Mesendoderm (in vitro differentiated cells): Measurements from ENCODE around the gene MTA1.

ENCODE experiments used
- DNase-seq: peaks from one replicate; pipeline ENCODE4 v3.0.0; 2013
- H2AK5ac ChIP-seq: 2 replicates; pipeline ENCODE4 v1.6.1; 2013; ENCODE audit warnings: low read length, inconsistent platforms
- H2BK120ac ChIP-seq: 2 replicates; pipeline ENCODE4 v1.6.1; 2013; ENCODE audit warnings: low read depth, mild to moderate bottlenecking, low read length, moderate library complexity, mixed read lengths
- H2BK15ac ChIP-seq: replicated peaks from 2 replicates; pipeline ENCODE4 v1.6.1; 2013; ENCODE audit warnings: low read depth, mild to moderate bottlenecking, moderate library complexity
- H2BK5ac ChIP-seq: 2 replicates; pipeline ENCODE4 v1.6.1; 2013; ENCODE audit warnings: low read length, inconsistent platforms
- H3K18ac ChIP-seq: 2 replicates; pipeline ENCODE4 v1.6.1; 2013; ENCODE audit warnings: mild to moderate bottlenecking, low read length, mixed read lengths
- H3K23ac ChIP-seq: one replicate; pipeline ENCODE4 v1.6.1; 2013; ENCODE audit warnings: low read length
- H3K27ac ChIP-seq: 2 replicates; pipeline ENCODE4 v1.5.1; 2013; ENCODE audit warnings: low read depth, mild to moderate bottlenecking, inconsistent platforms, low read length, moderate library complexity
- H3K27me3 ChIP-seq: 2 replicates; pipeline ENCODE4 v1.6.1; 2013; ENCODE audit warnings: low read length, control low read depth, mild to moderate bottlenecking, inconsistent platforms; ENCODE audit not compliant: insufficient read depth, poor library complexity
- H3K36me3 ChIP-seq: 2 replicates; pipeline ENCODE4 v1.6.1; 2013; ENCODE audit warnings: low read length, inconsistent platforms; ENCODE audit not compliant: control insufficient read depth, insufficient read depth
- H3K4ac ChIP-seq: one replicate; pipeline ENCODE4 v1.6.1; 2013; ENCODE audit warnings: low read depth, mild to moderate bottlenecking, low read length, moderate library complexity
- H3K4me1 ChIP-seq: 2 replicates; pipeline ENCODE4 v1.6.1; 2013; ENCODE audit warnings: low read depth, low read length, inconsistent platforms; ENCODE audit not compliant: control insufficient read depth
- H3K4me2 ChIP-seq: 2 replicates; pipeline ENCODE4 v1.6.1; 2013; ENCODE audit warnings: low read length
- H3K4me3 ChIP-seq: 2 replicates; pipeline ENCODE4 v1.5.1; 2013; ENCODE audit warnings: mild to moderate bottlenecking, low read length
- H3K56ac ChIP-seq: one replicate; pipeline ENCODE4 v1.6.1; 2013; ENCODE audit warnings: low read length
- H3K79me1 ChIP-seq: 2 replicates; pipeline ENCODE4 v1.6.1; 2013; ENCODE audit warnings: low read length, inconsistent platforms
- H3K79me2 ChIP-seq: 2 replicates; pipeline ENCODE4 v1.6.1; 2013; ENCODE audit warnings: mild to moderate bottlenecking, low read length; ENCODE audit not compliant: control insufficient read depth, insufficient read depth
- H3K9ac ChIP-seq: 2 replicates; pipeline ENCODE4 v1.6.1; 2013; ENCODE audit warnings: low read length, inconsistent platforms
- H4K5ac ChIP-seq: one replicate; pipeline ENCODE4 v1.6.1; 2013; ENCODE audit warnings: low read length
- H4K8ac ChIP-seq: one replicate; pipeline ENCODE4 v1.6.1; 2013; ENCODE audit warnings: low read depth, mild to moderate bottlenecking, control low read depth, low read length, moderate library complexity
- WGBS: extraction: QIAGEN DNeasy Blood & Tissue Kit; methylation state at CpG from one replicate; pipeline ENCODE4 v1.1.7; 2013; ENCODE audit warnings: low lambda C conversion rate, missing lambda C conversion rate; ENCODE audit not compliant: insufficient coverage; ENCODE audit errors: extremely low coverage; 5-methylcytosine and 5-hydroxymethylcytosine counted together

MTA1 gene

DNA sequence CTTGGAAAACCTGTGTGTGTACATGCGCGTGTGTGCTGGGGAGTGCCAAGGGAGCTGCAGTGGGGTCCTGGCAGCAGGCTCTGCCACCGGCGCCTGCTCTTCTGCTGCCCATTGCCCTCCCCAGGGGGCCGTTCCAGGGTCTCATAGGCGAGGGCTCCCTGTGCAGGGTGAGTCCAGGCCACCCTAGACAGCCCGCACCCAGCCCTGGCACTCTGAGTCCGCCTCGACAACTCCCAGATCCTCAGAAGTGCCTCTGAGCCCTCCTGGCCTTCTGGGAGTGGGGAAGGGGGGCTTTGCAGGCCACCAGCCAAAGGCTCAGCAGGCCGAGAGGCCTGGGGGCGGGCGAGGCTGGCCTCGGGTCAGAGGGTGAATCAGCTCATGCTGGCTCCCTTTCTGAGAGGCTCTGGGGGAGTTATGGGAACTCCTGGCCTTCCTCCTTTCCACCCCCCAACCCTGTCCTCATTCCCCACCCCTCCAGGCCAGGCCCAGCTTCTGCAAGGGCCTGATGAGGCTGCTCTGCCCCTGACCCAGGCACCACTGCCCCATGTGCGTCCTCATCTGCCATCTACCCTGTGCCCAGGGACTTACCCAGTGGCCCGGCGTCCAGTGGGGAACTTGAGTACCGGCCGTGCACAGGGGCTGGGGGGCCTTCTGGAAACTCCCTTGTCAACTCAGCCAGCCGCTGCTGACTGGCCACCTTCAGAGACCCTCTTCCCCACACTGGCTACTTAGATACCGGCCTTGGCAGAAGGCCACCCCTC lies 69.3 kb downstream of the MTA1 start:
- Histone ChIP-seq H2BK120ac (no peak overlapping the region), H3K79me2 (no peaks in the 10 kb centered on the region), H2AK5ac (no peak overlapping the region), H4K5ac (no peak overlapping the region), H3K79me1 (no peaks in the 10 kb centered on the region), H3K23ac (no peak overlapping the region), H3K4me3 (no peak overlapping the region), H3K4ac (no peak overlapping the region), H3K9ac (no peak overlapping the region), H3K4me1 (no peaks in the 10 kb centered on the region), H3K4me2 (no peak overlapping the region), H2BK5ac (no peak overlapping the region), H3K36me3 (no peaks in the 10 kb centered on the region), H3K18ac (no peak overlapping the region), H2BK15ac (no peak overlapping the region), H3K56ac (no peak overlapping the region), H4K8ac (no peak overlapping the region), H3K27ac (no peak overlapping the region), H3K27me3 (peaks cover 8% of the 10 kb centered on the region)
- no CpG with 5 or more reads among the region's 20 CpGs for WGBS
- DNase-seq: no peak

DNA sequence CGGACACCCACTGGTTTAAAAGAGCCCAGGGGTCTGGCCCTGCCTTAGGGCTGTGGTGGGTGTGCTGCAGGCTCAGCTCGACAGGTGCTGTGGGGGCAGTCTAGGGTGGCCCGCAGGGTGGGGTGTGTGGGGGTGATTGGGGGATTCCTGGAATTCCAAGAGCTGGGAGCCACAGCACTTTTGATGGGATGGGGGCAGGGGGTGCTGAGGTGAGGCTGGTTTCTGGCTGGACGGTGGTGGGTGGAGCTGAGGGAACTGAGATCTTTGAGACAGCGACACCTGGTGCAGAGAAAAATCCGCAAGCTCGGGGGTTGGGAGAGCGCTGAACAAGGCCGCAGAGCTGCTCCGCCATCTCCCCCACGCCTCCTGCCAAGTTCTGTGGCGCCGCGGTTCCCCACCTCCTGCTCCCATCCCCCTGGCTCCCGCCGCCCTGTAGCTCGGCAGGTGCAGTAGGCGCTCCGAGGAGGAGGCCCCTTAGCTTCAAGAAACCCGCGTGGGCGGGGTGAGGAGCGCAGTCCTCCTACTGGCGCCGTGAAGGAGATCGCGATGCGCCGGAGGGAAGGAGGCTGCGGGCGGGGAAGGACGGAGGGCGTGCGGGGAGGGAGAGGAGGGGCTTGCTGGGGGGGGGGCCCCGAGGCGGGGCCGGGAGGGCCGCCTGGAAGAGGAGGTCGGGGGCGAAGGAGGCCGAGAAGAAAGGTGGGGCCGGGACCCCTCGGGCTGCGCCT lies 70.1 kb downstream of the MTA1 start:
- H3K4me2 ChIP-seq: peak overlapping the region; percentile 87
- DNase-seq: peak; percentile 95
- no peak overlapping the region for H3K4me3 ChIP-seq
- no peak overlapping the region for H4K5ac ChIP-seq
- no peak overlapping the region for H2AK5ac ChIP-seq
- peak overlapping the region; percentile 64 for H3K18ac ChIP-seq
- H3K79me1 ChIP-seq: no peaks in the 10 kb centered on the region
- H3K56ac ChIP-seq: peak overlapping the region; percentile 85
- H2BK5ac ChIP-seq: no peak overlapping the region
- no peak overlapping the region for H2BK120ac ChIP-seq
- H3K9ac ChIP-seq: peak overlapping the region; percentile 77
- no peaks in the 10 kb centered on the region for H3K4me1 ChIP-seq
- H3K4ac ChIP-seq: peak overlapping the region; percentile 4
- no peak overlapping the region for H2BK15ac ChIP-seq
- H3K36me3 ChIP-seq: no peaks in the 10 kb centered on the region
- H3K79me2 ChIP-seq: no peaks in the 10 kb centered on the region
- H3K27me3 ChIP-seq: peaks cover 8% of the 10 kb centered on the region
- no peak overlapping the region for H3K23ac ChIP-seq
- no CpG with 5 or more reads among the region's 44 CpGs for WGBS
- H3K27ac ChIP-seq: no peak overlapping the region
- H4K8ac ChIP-seq: no peak overlapping the region

DNA sequence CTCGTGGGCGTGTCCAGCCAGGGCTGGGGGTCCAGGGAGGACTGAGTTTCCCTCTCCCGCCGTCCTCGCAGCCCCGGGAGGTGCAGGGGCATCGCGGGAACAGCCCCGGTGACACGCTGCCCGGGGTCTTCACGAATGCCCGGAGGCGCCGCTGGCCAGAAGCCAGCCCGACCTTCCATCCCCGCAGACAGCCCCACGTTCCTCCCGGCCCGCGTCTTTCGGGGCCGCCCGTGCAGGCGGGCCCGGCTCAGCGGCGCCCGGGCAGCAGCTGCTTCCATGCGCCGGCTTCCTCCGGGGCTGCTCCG lies 70.6 kb downstream of the MTA1 start:
- no peaks in the 10 kb centered on the region for H3K79me2 ChIP-seq
- H3K18ac ChIP-seq: peak overlapping the region; percentile 64
- H3K27ac ChIP-seq: peak overlapping the region; percentile 72
- H3K4ac ChIP-seq: peak overlapping the region; percentile 4
- H4K5ac ChIP-seq: no peak overlapping the region
- no peaks in the 10 kb centered on the region for H3K36me3 ChIP-seq
- peaks cover 8% of the 10 kb centered on the region for H3K27me3 ChIP-seq
- no peaks in the 10 kb centered on the region for H3K4me1 ChIP-seq
- peak overlapping the region; percentile 85 for H3K56ac ChIP-seq
- no peak overlapping the region for H2BK15ac ChIP-seq
- no peaks in the 10 kb centered on the region for H3K79me1 ChIP-seq
- H4K8ac ChIP-seq: peak overlapping the region; percentile 59
- H3K4me3 ChIP-seq: no peak overlapping the region
- H2BK120ac ChIP-seq: no peak overlapping the region
- H2AK5ac ChIP-seq: no peak overlapping the region
- no peak overlapping the region for H3K23ac ChIP-seq
- H3K9ac ChIP-seq: peak overlapping the region; percentile 77
- WGBS: no CpG with 5 or more reads among the region's 33 CpGs
- DNase-seq: no peak
- H3K4me2 ChIP-seq: peak overlapping the region; percentile 77
- no peak overlapping the region for H2BK5ac ChIP-seq

DNA sequence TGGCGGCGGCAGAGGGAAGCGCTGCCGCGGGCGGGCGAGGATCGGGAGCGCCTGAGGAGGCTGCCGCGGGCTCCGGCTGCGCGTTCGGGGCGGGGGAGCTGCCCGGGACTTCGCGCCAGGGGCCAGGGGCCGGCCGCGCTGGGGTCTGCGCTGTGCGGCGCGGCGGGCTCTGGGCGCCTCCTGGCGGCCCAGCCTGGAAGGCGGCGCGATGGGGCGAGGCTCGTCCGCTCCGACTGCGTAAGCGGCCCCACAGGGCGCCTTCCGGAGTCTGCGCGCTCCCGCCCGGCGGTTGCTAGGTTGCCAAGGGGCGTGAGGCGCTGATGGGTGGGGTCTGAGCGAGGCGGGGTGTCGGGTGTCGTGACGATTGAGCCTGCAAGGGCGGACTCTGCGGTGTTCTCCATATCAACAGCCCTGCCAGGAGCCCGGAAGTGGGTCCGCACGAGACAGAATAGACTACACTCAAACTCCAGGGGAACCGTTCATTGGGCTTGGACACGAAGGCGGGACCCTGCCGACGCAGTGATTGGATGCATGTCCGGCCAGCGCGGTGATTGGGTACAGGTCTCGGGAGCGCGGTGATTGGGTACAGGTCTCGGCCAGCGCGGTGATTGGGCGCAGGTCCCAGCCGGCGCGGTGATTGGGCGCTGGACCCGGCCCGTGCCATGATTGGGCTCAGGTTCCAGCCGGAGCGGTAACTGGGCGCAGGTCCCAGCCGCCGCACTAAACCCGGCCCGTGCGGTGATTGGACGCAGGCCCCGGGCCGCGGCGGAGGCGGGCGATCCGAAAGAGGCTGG lies 71.1 kb downstream of the MTA1 start, which contains the start of gene TEDC1:
Gene TEDC1, plus strand, starts transcription at position 675 of the 794 bp plus-strand sequence. CDS start 130 bp downstream, outside the sequence.
- no CpG with 5 or more reads among the region's 94 CpGs for WGBS
- Histone ChIP-seq H2BK120ac (no peak within 1 kb of the TSS), H2BK5ac (no peak within 1 kb of the TSS), H3K27me3 (peaks cover 8% of the 10 kb centered on the region), H4K5ac (no peak within 1 kb of the TSS), H3K4me1 (no peaks in the 10 kb centered on the region), H3K56ac (peak within 1 kb of the TSS; percentile 85), H2AK5ac (no peak within 1 kb of the TSS), H3K23ac (no peak within 1 kb of the TSS), H3K4me2 (peak within 1 kb of the TSS; percentile 77), H3K79me1 (no peaks in the 10 kb centered on the region), H3K4ac (peak within 1 kb of the TSS; percentile 4), H3K4me3 (peak within 1 kb of the TSS; percentile 27), H2BK15ac (no peak within 1 kb of the TSS), H3K18ac (peak within 1 kb of the TSS; percentile 64), H3K27ac (peak within 1 kb of the TSS; percentile 72), H3K79me2 (no peaks in the 10 kb centered on the region), H3K36me3 (no peaks in the 10 kb centered on the region), H3K9ac (peak within 1 kb of the TSS; percentile 77), H4K8ac (peak within 1 kb of the TSS; percentile 59)
- DNase-seq: peak; percentile 100

DNA sequence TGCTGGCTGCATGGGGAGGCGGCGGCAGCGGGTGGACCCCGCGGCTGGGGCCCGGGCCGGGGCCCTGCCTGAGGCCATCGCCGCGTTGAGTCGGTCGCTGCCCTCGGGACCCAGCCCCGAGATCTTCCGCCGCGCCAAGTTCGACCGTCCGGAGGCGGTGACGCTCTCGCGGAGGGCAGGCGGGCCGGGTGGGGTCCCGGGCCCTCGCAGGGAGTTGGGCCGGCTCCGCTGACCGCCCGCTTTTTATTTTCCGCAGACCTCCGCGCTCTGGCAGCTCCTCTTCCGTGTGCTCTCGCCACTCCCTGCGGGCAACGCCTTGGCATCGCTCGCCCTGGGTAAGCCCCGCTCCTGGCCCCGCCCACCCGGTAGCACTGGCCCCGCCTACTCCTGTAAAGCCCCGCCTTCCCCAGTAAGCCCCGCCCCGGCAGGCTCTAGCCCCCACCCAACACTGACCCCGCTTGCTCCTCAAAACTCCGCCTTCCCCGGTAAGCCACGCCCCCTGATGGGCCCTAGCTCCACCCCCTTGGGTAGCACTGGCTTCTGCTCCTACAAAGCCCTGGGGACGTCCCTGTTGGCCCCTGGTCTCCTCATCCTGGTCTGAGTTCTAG lies 71.8 kb downstream of the MTA1 start:
- H3K79me1 ChIP-seq: no peaks in the 10 kb centered on the region
- H4K8ac ChIP-seq: no peak overlapping the region
- no peak overlapping the region for H3K23ac ChIP-seq
- H2AK5ac ChIP-seq: no peak overlapping the region
- no peaks in the 10 kb centered on the region for H3K4me1 ChIP-seq
- H3K36me3 ChIP-seq: no peaks in the 10 kb centered on the region
- peak overlapping the region; percentile 27 for H3K4me3 ChIP-seq
- H4K5ac ChIP-seq: no peak overlapping the region
- no peak overlapping the region for H2BK120ac ChIP-seq
- H3K18ac ChIP-seq: no peak overlapping the region
- H3K56ac ChIP-seq: peak overlapping the region; percentile 73
- no peak overlapping the region for H3K4ac ChIP-seq
- H2BK5ac ChIP-seq: no peak overlapping the region
- H3K79me2 ChIP-seq: no peaks in the 10 kb centered on the region
- peak; percentile 71 for DNase-seq
- peak overlapping the region; percentile 38 for H3K27ac ChIP-seq
- peak overlapping the region; percentile 31 for H3K4me2 ChIP-seq
- no CpG with 5 or more reads among the region's 53 CpGs for WGBS
- peaks cover 5% of the 10 kb centered on the region for H3K27me3 ChIP-seq
- H2BK15ac ChIP-seq: no peak overlapping the region
- H3K9ac ChIP-seq: peak overlapping the region; percentile 61
